IMR-90 (cell line): ENCODE results near the gene DMXL1. TPM values are rescaled to one million over a fixed set of nuclear protein-coding genes. Genes with fewer than 3 reads are reported as not detected.
"Not testable (repeated sequence)": the region's sequence is repeated elsewhere in the genome, so short reads cannot be mapped to it uniquely, and the experiment has no call there.

Experiments used
- ATAC-seq: fragments of 200-7000 bp; cut with Tn5 transposase; 2 replicates; pipeline ENCODE4 v1.9.1; 2020; ENCODE audit warnings: low read depth, mild to moderate bottlenecking, moderate library complexity
- BruUV-seq: library from RNA; stranded (reverse); fragments of 400-500 nt; replicated peaks from 2 replicates; lab custom pipeline; 2021; lab: Mats Ljungman, UMichigan
- CTCF ChIA-PET: fragments of 300-600 bp; formaldehyde crosslinking; extraction: SDS; loops from one replicate; lab custom pipeline; 2021; ENCODE audit warnings: antibody characterized with exemption; lab: Yijun Ruan, JAX
- POLR2A ChIA-PET: fragments of 300-600 bp; sonication (Branson Sonifier 250); formaldehyde crosslinking; loops from one replicate; lab custom pipeline; 2022; ENCODE audit warnings: antibody characterized with exemption; ENCODE audit not compliant: unreplicated experiment; lab: Charles Lee
- DNase-seq: peaks from one replicate; pipeline ENCODE4 v3.0.0; 2013
- H2AFZ ChIP-seq: replicated peaks from 2 replicates; pipeline ENCODE3; 2013; ENCODE audit warnings: low read length, mild to moderate bottlenecking; ENCODE audit not compliant: poor library complexity
- H2AK5ac ChIP-seq: 2 replicates; pipeline ENCODE4 v1.6.1; 2013; ENCODE audit warnings: low read depth, low read length, inconsistent platforms
- H2AK9ac ChIP-seq: replicated peaks from 2 replicates; pipeline ENCODE3; 2013; ENCODE audit warnings: mild to moderate bottlenecking, low read depth, low read length, moderate library complexity; ENCODE audit not compliant: poor library complexity
- H2BK120ac ChIP-seq: 2 replicates; pipeline ENCODE4 v1.6.1; 2013; ENCODE audit warnings: low read depth, low read length, inconsistent platforms
- H2BK15ac ChIP-seq: 3 replicates; pipeline ENCODE4 v1.6.1; 2013; ENCODE audit warnings: low read depth, low read length, inconsistent platforms
- H2BK20ac ChIP-seq: 2 replicates; pipeline ENCODE4 v1.6.1; 2013; ENCODE audit warnings: low read depth, mild to moderate bottlenecking, inconsistent platforms, low read length, moderate library complexity
- H2BK5ac ChIP-seq: 2 replicates; pipeline ENCODE4 v1.6.1; 2013; ENCODE audit warnings: mild to moderate bottlenecking, low read depth, low read length, inconsistent platforms; ENCODE audit not compliant: poor library complexity, severe bottlenecking
- H3K14ac ChIP-seq: replicated peaks from 2 replicates; pipeline ENCODE4 v1.6.1; 2013; ENCODE audit warnings: low read depth, low read length, inconsistent platforms
- H3K18ac ChIP-seq: 2 replicates; pipeline ENCODE4 v1.6.1; 2013; ENCODE audit warnings: low read depth, low read length, control low read depth
- H3K23ac ChIP-seq: 2 replicates; pipeline ENCODE4 v1.6.1; 2013; ENCODE audit warnings: low read depth, low read length, inconsistent platforms
- H3K27ac ChIP-seq: 2 replicates; pipeline ENCODE4 v1.5.1; 2013; ENCODE audit warnings: mild to moderate bottlenecking, control low read depth, low read length; ENCODE audit not compliant: insufficient read depth
- H3K27me3 ChIP-seq: 2 replicates; pipeline ENCODE4 v1.6.1; 2013; ENCODE audit warnings: low read length; ENCODE audit not compliant: control insufficient read depth, insufficient read depth
- H3K36me3 ChIP-seq: 2 replicates; pipeline ENCODE4 v1.6.1; 2013; ENCODE audit warnings: low read length, mixed read lengths; ENCODE audit not compliant: control insufficient read depth, insufficient read depth
- H3K4ac ChIP-seq: 2 replicates; pipeline ENCODE4 v1.6.1; 2013; ENCODE audit warnings: low read depth, low read length, inconsistent platforms
- H3K4me1 ChIP-seq: 2 replicates; pipeline ENCODE4 v1.6.1; 2013; ENCODE audit warnings: low read length, mixed read lengths; ENCODE audit not compliant: control insufficient read depth, insufficient read depth
- H3K4me2 ChIP-seq: 2 replicates; pipeline ENCODE4 v1.6.1; 2013; ENCODE audit warnings: low read depth, mild to moderate bottlenecking, control low read depth, low read length, moderate library complexity
- H3K4me3 ChIP-seq: 2 replicates; pipeline ENCODE4 v1.5.1; 2013; ENCODE audit warnings: low read depth, mild to moderate bottlenecking, control low read depth, low read length, moderate library complexity; ENCODE audit not compliant: insufficient read depth
- H3K56ac ChIP-seq: 2 replicates; pipeline ENCODE4 v1.6.1; 2013; ENCODE audit warnings: low read length, inconsistent platforms; ENCODE audit not compliant: insufficient read depth; ENCODE audit errors: extremely low read depth
- H3K79me1 ChIP-seq, 2 experiments: 2 replicates each; pipeline ENCODE4 v1.6.1; 2013; ENCODE audit warnings: low read length in 2 of 2, inconsistent platforms in 1 of 2, low read depth in 1 of 2
- H3K9ac ChIP-seq: 2 replicates; pipeline ENCODE4 v1.6.1; 2013; ENCODE audit warnings: low read depth, low read length, control low read depth
- H3K9me1 ChIP-seq: 2 replicates; pipeline ENCODE4 v1.6.1; 2013; ENCODE audit warnings: low read length, inconsistent platforms; ENCODE audit not compliant: insufficient read depth
- H3K9me3 ChIP-seq: 2 replicates; pipeline ENCODE4 v1.6.1; 2013; ENCODE audit warnings: low read length; ENCODE audit not compliant: control insufficient read depth, insufficient read depth
- H4K20me1 ChIP-seq: 2 replicates; pipeline ENCODE4 v1.6.1; 2013; ENCODE audit warnings: low read length, inconsistent platforms; ENCODE audit not compliant: insufficient read depth
- H4K5ac ChIP-seq: 2 replicates; pipeline ENCODE4 v1.6.1; 2013; ENCODE audit warnings: mild to moderate bottlenecking, low read depth, low read length, control low read depth
- H4K8ac ChIP-seq, 2 experiments: 2 replicates each; pipeline ENCODE4 v1.6.1; 2013; ENCODE audit warnings: low read depth in 2 of 2, low read length in 2 of 2, control low read depth in 1 of 2, inconsistent platforms in 1 of 2
- H4K91ac ChIP-seq: 2 replicates; pipeline ENCODE4 v1.6.1; 2013; ENCODE audit warnings: low read depth, low read length, inconsistent platforms; ENCODE audit not compliant: insufficient read depth
- BHLHE40 ChIP-seq: fragments of 150-350 bp; IDR thresholded peaks from 2 replicates; pipeline ENCODE4 v1.6.1; 2016; ENCODE audit warnings: mild to moderate bottlenecking, low read depth, low read length
- CEBPB ChIP-seq: IDR thresholded peaks from 2 replicates; pipeline ENCODE4 v1.6.1; 2012; ENCODE audit warnings: low read depth, low read length, improper control_type of control experiment
- CHD1 ChIP-seq: IDR thresholded peaks from 2 replicates; pipeline ENCODE4 v1.6.1; 2012; ENCODE audit warnings: low read depth, low read length, improper control_type of control experiment
- MAFK ChIP-seq: IDR thresholded peaks from 2 replicates; pipeline ENCODE4 v1.6.1; 2012; ENCODE audit warnings: low read depth, low read length, improper control_type of control experiment
- MAZ ChIP-seq: IDR thresholded peaks from 2 replicates; pipeline ENCODE4 v1.6.1; 2012; ENCODE audit warnings: low read depth, mild to moderate bottlenecking, low read length, improper control_type of control experiment, moderate library complexity, borderline replicate concordance
- POLR2A ChIP-seq: IDR thresholded peaks from 2 replicates; pipeline ENCODE4 v1.6.1; 2012; ENCODE audit warnings: mild to moderate bottlenecking, low read depth, low read length
- RFX5 ChIP-seq: IDR thresholded peaks from 2 replicates; pipeline ENCODE4 v1.8.0; 2012; ENCODE audit warnings: low read depth, mild to moderate bottlenecking, low read length, moderate library complexity
- SMC3 ChIP-seq: fragments of 150-350 bp; IDR thresholded peaks from 2 replicates; pipeline ENCODE4 v1.6.1; 2016; ENCODE audit warnings: low read depth, mild to moderate bottlenecking, antibody characterized with exemption, low read length, moderate library complexity
- USF2 ChIP-seq: fragments of 150-350 bp; IDR thresholded peaks from 2 replicates; pipeline ENCODE4 v1.6.1; 2017; ENCODE audit warnings: mild to moderate bottlenecking, antibody characterized with exemption, low read length, low read depth
- WGBS, 2 experiments: methylation state at CpG; one replicate each; pipeline versions ENCODE4 v1.1.5 to v1.1.7; 2013; ENCODE audit warnings: missing lambda C conversion rate in 2 of 2; ENCODE audit not compliant: insufficient read length in 1 of 2; ENCODE audit errors: extremely low coverage in 2 of 2; 5-methylcytosine and 5-hydroxymethylcytosine counted together
- dilution Hi-C: fragments of 300-500 bp; cut with HindIII; formaldehyde crosslinking; loops from one replicate; pipeline ENCODE4 v1.14.3; 2018; ENCODE audit warnings: low sequenced_read_pairs; ENCODE audit not compliant: unreplicated experiment
- in situ Hi-C: fragments of 300-500 bp; cut with MboI; formaldehyde crosslinking; loops from 3 replicates; pipeline ENCODE4 v1.14.3; 2019; ENCODE audit warnings: low sequenced_read_pairs, inconsistent platforms, mixed read lengths
- intact Hi-C: fragments of 100-400 bp; cut with micrococcal nuclease; formaldehyde crosslinking; loops from 2 replicates; pipeline ENCODE4 v1.10.0; 2022
- polyA plus RNA-seq, 3 experiments: library from polyadenylated mRNA; depleted of rRNA; stranded (reverse); fragments of >200 nt; gene quantifications; 2 replicates each; pipeline ENCODE4 v1.2.3, GENCODE V29; 2012; ENCODE audit warnings: low replicate concordance in 1 of 3
- total RNA-seq: library from RNA; depleted of rRNA; stranded (reverse); fragments of >200 nt; gene quantifications from 2 replicates; pipeline ENCODE4 v1.2.3, GENCODE V29; 2012

DMXL1 gene
- total and polyA plus RNA-seq, 2 of the 4 experiments (the other 2 are of a cell fraction) = 8.1 to 21.5 TPM

- H3K4me3 ChIP-seq = no peak overlapping the region
- no peak overlapping the region for H4K8ac ChIP-seq
- no peaks in the 10 kb centered on the region for H4K20me1 ChIP-seq
- no peak overlapping the region for H2AK9ac ChIP-seq
- H3K9ac ChIP-seq = no peak overlapping the region
- dilution Hi-C loops (no loop called here), intact Hi-C loops (no loop called here), in situ Hi-C loops (no loop called here)
- H3K79me1 ChIP-seq = no peaks in the 10 kb centered on the region
- no peak overlapping the region for H3K4ac ChIP-seq
- no peak overlapping the region for H4K91ac ChIP-seq
- H2BK120ac ChIP-seq = no peak overlapping the region
- ChIA-PET CTCF (no interaction called here), POLR2A (no interaction called here)
- H4K5ac ChIP-seq = no peak overlapping the region
- no peaks in the 10 kb centered on the region for H3K9me1 ChIP-seq
- no peak overlapping the region for H3K4me2 ChIP-seq
- no peaks in the 10 kb centered on the region for H3K9me3 ChIP-seq
- no peak for ATAC-seq
- TF ChIP-seq MAFK (no peak), SMC3 (no peak), CHD1 (no peak), RFX5 (no peak), BHLHE40 (no peak), MAZ (no peak), CEBPB (no peak), USF2 (no peak), POLR2A (no peak)
- H3K18ac ChIP-seq = no peak overlapping the region
- no peak overlapping the region for H3K27ac ChIP-seq
- no peak overlapping the region for H2BK5ac ChIP-seq
- no peak overlapping the region for H2AK5ac ChIP-seq
- H2BK15ac ChIP-seq = no peak overlapping the region
- BruUV-seq = no TSS peak
- H2BK20ac ChIP-seq = no peak overlapping the region
- no peaks in the 10 kb centered on the region for H3K4me1 ChIP-seq
- H3K56ac ChIP-seq = no peak overlapping the region
- no peaks in the 10 kb centered on the region for H3K27me3 ChIP-seq
- DNase-seq = no peak
- no peak overlapping the region for H2AFZ ChIP-seq
- no peak overlapping the region for H3K23ac ChIP-seq
- H3K36me3 ChIP-seq = peaks cover 13% of the 10 kb centered on the region
- 83% methylated on average over 1 of the region's 4 CpGs; no CpG with 5 or more reads in 1 of the 2 experiments for WGBS, 2 experiments
- no peak overlapping the region for H3K14ac ChIP-seq
Measured at GRCh38 chr5:119120893-119121292, 50.0 kb downstream of the DMXL1 start.

GRCh38 chr5:119122474-119122873 lies 51.6 kb downstream of the DMXL1 start:
- CTCF ChIA-PET, H2AK5ac ChIP-seq, ATAC-seq, H3K4me1 ChIP-seq, H3K4me3 ChIP-seq, H4K20me1 ChIP-seq, H3K36me3 ChIP-seq, H2AK9ac ChIP-seq, H2AFZ ChIP-seq, H4K8ac ChIP-seq, BruUV-seq, H3K23ac ChIP-seq, H3K9ac ChIP-seq, H3K18ac ChIP-seq, H3K79me1 ChIP-seq, H4K91ac ChIP-seq, POLR2A ChIA-PET, H3K4ac ChIP-seq, DNase-seq, H2BK5ac ChIP-seq, H3K9me3 ChIP-seq, H3K4me2 ChIP-seq, H2BK20ac ChIP-seq, intact Hi-C loops, H2BK120ac ChIP-seq, in situ Hi-C loops, H3K27ac ChIP-seq, dilution Hi-C loops, H2BK15ac ChIP-seq, H3K9me1 ChIP-seq, H3K14ac ChIP-seq, H3K27me3 ChIP-seq, H3K56ac ChIP-seq, H4K5ac ChIP-seq: not testable (repeated sequence)
- 100% methylated on average over 10 of the region's 27 CpGs; no CpG with 5 or more reads in 1 of the 2 experiments for WGBS, 2 experiments
